Measurements from ENCODE around the gene RNASE1.

- TF ChIP-seq EP300 (IDR thresholded peaks at IDR 0.05): no peak
- no peak for TF ChIP-seq CTCF (IDR thresholded peaks at IDR 0.05)
- no peak for TF ChIP-seq POLR2A (IDR thresholded peaks at IDR 0.05)
Measured at GRCh38 chr14:20848955-20849570, 46.4 kb upstream of the RNASE1 start.

Data from gastroesophageal sphincter (tissue), 3 donors.